Activated naive CD8-positive, alpha-beta T cell treated with anti-CD3 and anti-CD28 coated beads for 36 hours (primary cell): ENCODE results near the gene LBX2. TPM values are rescaled to one million over a fixed set of nuclear protein-coding genes. Genes with fewer than 3 reads are reported as not detected.
"Not testable (repeated sequence)": the region's sequence is repeated elsewhere in the genome, so short reads cannot be mapped to it uniquely, and the experiment has no call there.

Experiments
- DNase-seq: peaks from one replicate; pipeline ENCODE4 v3.0.0; 2021
- H3K27ac Mint-ChIP-seq: one replicate; pipeline ENCODE4 v1.8.0; 2022; ENCODE audit warnings: mild to moderate bottlenecking, moderate library complexity, mixed read lengths
- H3K27me3 Mint-ChIP-seq: one replicate; pipeline ENCODE4 v1.8.0; 2022; ENCODE audit warnings: mild to moderate bottlenecking, mixed read lengths
- H3K36me3 Mint-ChIP-seq: one replicate; pipeline ENCODE4 v1.8.0; 2021; ENCODE audit warnings: mild to moderate bottlenecking, mixed read lengths
- H3K4me1 Mint-ChIP-seq: one replicate; pipeline ENCODE4 v1.8.0; 2021; ENCODE audit warnings: mixed read lengths
- H3K4me3 Mint-ChIP-seq: one replicate; pipeline ENCODE4 v1.8.0; 2022; ENCODE audit warnings: mild to moderate bottlenecking, moderate library complexity, mixed read lengths
- H3K9me3 Mint-ChIP-seq: one replicate; pipeline ENCODE4 v1.8.0; 2022; ENCODE audit warnings: mixed read lengths
- total RNA-seq, 2 experiments: library from RNA; stranded (reverse); gene quantifications; one replicate each; pipeline ENCODE4 v1.2.3, GENCODE V29; 2021

The LBX2 gene
- total RNA-seq, 2 experiments from 2014 or later, result 0.18 TPM; not detected in 1

- Mint-ChIP-seq H3K4me1 (peaks cover 35% of the 10 kb centered on the region), H3K9me3 (no peaks in the 10 kb centered on the region), H3K36me3 (peaks cover 8% of the 10 kb centered on the region), H3K27ac (no peak overlapping the region), H3K4me3 (no peak overlapping the region), H3K27me3 (peaks cover 5% of the 10 kb centered on the region)
- DNase-seq, result no peak
Measured at GRCh38 chr2:74461187-74462053, 38.0 kb downstream of the LBX2 start.

- DNase-seq, H3K27me3 Mint-ChIP-seq, H3K9me3 Mint-ChIP-seq: not testable (repeated sequence)
- Mint-ChIP-seq H3K4me3 (peak overlapping the region; percentile 98), H3K36me3 (peaks cover 14% of the 10 kb centered on the region), H3K4me1 (peaks cover 47% of the 10 kb centered on the region), H3K27ac (peak overlapping the region; percentile 34)
Measured at GRCh38 chr2:74460187-74460586, 39.2 kb downstream of the LBX2 start.

GRCh38 chr2:74459503-74460118, 39.8 kb downstream of the LBX2 start:
- H3K27ac Mint-ChIP-seq, H3K27me3 Mint-ChIP-seq, DNase-seq, H3K9me3 Mint-ChIP-seq: not testable (repeated sequence)
- Mint-ChIP-seq H3K4me1 (peaks cover 48% of the 10 kb centered on the region), H3K36me3 (peaks cover 17% of the 10 kb centered on the region), H3K4me3 (peak overlapping the region; percentile 98)

GRCh38 chr2:74458938-74459363, 40.5 kb downstream of the LBX2 start:
- H3K4me1 Mint-ChIP-seq, result peaks cover 49% of the 10 kb centered on the region
- H3K36me3 Mint-ChIP-seq, result peaks cover 15% of the 10 kb centered on the region
- DNase-seq, result no peak
- H3K27ac Mint-ChIP-seq, result peak overlapping the region; percentile 99
- peak overlapping the region; percentile 98 for H3K4me3 Mint-ChIP-seq
- peaks cover 5% of the 10 kb centered on the region for H3K27me3 Mint-ChIP-seq
- no peaks in the 10 kb centered on the region for H3K9me3 Mint-ChIP-seq

- H3K4me3 Mint-ChIP-seq, result peak within 1 kb of the TSS; percentile 98
- peaks cover 13% of the 10 kb centered on the region for H3K36me3 Mint-ChIP-seq
- peaks cover 5% of the 10 kb centered on the region for H3K27me3 Mint-ChIP-seq
- no peaks in the 10 kb centered on the region for H3K9me3 Mint-ChIP-seq
- peaks cover 46% of the 10 kb centered on the region for H3K4me1 Mint-ChIP-seq
- peak; percentile 99 for DNase-seq
- peak within 1 kb of the TSS; percentile 99 for H3K27ac Mint-ChIP-seq
Measured at GRCh38 chr2:74458132-74458937, 41.1 kb downstream of the LBX2 start, which contains the start of gene WBP1. Gene WBP1 (plus strand): TSS chr2:74458438. CDS start chr2:74458603, 165 bp downstream.

- peak overlapping the region; percentile 98 for H3K4me3 Mint-ChIP-seq
- H3K4me1 Mint-ChIP-seq, result peaks cover 43% of the 10 kb centered on the region
- H3K9me3 Mint-ChIP-seq, result no peaks in the 10 kb centered on the region
- peaks cover 5% of the 10 kb centered on the region for H3K27me3 Mint-ChIP-seq
- peak; percentile 89 for DNase-seq
- peaks cover 13% of the 10 kb centered on the region for H3K36me3 Mint-ChIP-seq
- H3K27ac Mint-ChIP-seq, result peak overlapping the region; percentile 99
Measured at GRCh38 chr2:74457549-74458131, 41.8 kb downstream of the LBX2 start.

GRCh38 chr2:74457129-74457548, 42.3 kb downstream of the LBX2 start:
- H3K4me1 Mint-ChIP-seq, result peaks cover 47% of the 10 kb centered on the region
- H3K4me3 Mint-ChIP-seq, result peak overlapping the region; percentile 98
- peaks cover 13% of the 10 kb centered on the region for H3K36me3 Mint-ChIP-seq

GRCh38 chr2:74454654-74455511, 44.5 kb downstream of the LBX2 start, which contains the start of gene INO80B:
Gene INO80B (plus strand): TSS chr2:74455087. CDS start chr2:74455117, 30 bp downstream.
- no peaks in the 10 kb centered on the region for H3K9me3 Mint-ChIP-seq
- peaks cover 43% of the 10 kb centered on the region for H3K4me1 Mint-ChIP-seq
- H3K27ac Mint-ChIP-seq, result peak within 1 kb of the TSS; percentile 99
- peaks cover 13% of the 10 kb centered on the region for H3K36me3 Mint-ChIP-seq
- peak within 1 kb of the TSS; percentile 98 for H3K4me3 Mint-ChIP-seq
- DNase-seq, result peak; percentile 95
- peaks cover 5% of the 10 kb centered on the region for H3K27me3 Mint-ChIP-seq

More at GRCh38 chr2:74457129-74457548, 42.3 kb downstream of the LBX2 start:
- Mint-ChIP-seq H3K27ac (peak overlapping the region; percentile 99), H3K27me3 (peaks cover 5% of the 10 kb centered on the region), H3K9me3 (no peaks in the 10 kb centered on the region)
- DNase-seq, result no peak

GRCh38 chr2:74450570-74451190, 48.7 kb downstream of the LBX2 start:
- Mint-ChIP-seq H3K27ac (no peak overlapping the region), H3K4me1 (peaks cover 13% of the 10 kb centered on the region), H3K4me3 (no peak overlapping the region), H3K27me3 (no peaks in the 10 kb centered on the region), H3K9me3 (no peaks in the 10 kb centered on the region), H3K36me3 (peaks cover 6% of the 10 kb centered on the region)
- DNase-seq, result no peak

GRCh38 chr2:74448771-74449170, 50.6 kb downstream of the LBX2 start:
- Mint-ChIP-seq H3K36me3 (no peaks in the 10 kb centered on the region), H3K27ac (no peak overlapping the region), H3K4me1 (peaks cover 7% of the 10 kb centered on the region), H3K27me3 (peaks cover 7% of the 10 kb centered on the region), H3K4me3 (no peak overlapping the region), H3K9me3 (no peaks in the 10 kb centered on the region)
- no peak for DNase-seq

Other genes starting within 250 kb of the LBX2 start
- gene SLC4A5, start 156.2 kb downstream of the LBX2 start, total RNA-seq, result 1 to 10 TPM in 1 of 2 experiments, under 1 TPM in 1; 0.74 to 1.5 TPM
- gene DCTN1, start 119.3 kb downstream of the LBX2 start, total RNA-seq, result 10 to 100 TPM; 93.6 to 94.1 TPM
- 1 to 10 TPM; 5.1 to 6.2 TPM for gene C2orf81, start 78.0 kb downstream of the LBX2 start, total RNA-seq
- gene WDR54, start 77.9 kb downstream of the LBX2 start, total RNA-seq, result 10 to 100 TPM; 88.6 to 90.2 TPM
- gene RTKN, start 57.7 kb downstream of the LBX2 start, total RNA-seq, result 1 to 10 TPM; 1.6 to 1.8 TPM
- 10 to 100 TPM; 29.0 to 30.9 TPM for gene INO80B, start 44.5 kb downstream of the LBX2 start, total RNA-seq
- gene WBP1, start 41.2 kb downstream of the LBX2 start, total RNA-seq, result 10 to 100 TPM; 19.1 to 20.1 TPM
- 10 to 100 TPM; 54.7 to 59.5 TPM for gene MOGS, start 34.2 kb downstream of the LBX2 start, total RNA-seq
- 100 to 1,000 TPM; 105 to 111 TPM for gene MRPL53, start 26.9 kb downstream of the LBX2 start, total RNA-seq
- gene CCDC142, start 16.6 kb downstream of the LBX2 start, total RNA-seq, result 10 to 100 TPM in 1 of 2 experiments, 1 to 10 TPM in 1; 8.0 to 11.8 TPM
- 10 to 100 TPM; 22.7 to 23.2 TPM for gene TTC31, start 16.5 kb downstream of the LBX2 start, total RNA-seq
- gene PCGF1, start 8.1 kb upstream of the LBX2 start, total RNA-seq, result 10 to 100 TPM; 17.7 to 18.9 TPM
- gene TLX2, start 14.8 kb upstream of the LBX2 start, total RNA-seq, result under 1 TPM in 1 of 2 experiments, not detected in 1; 0.12 TPM
- under 1 TPM; 0.16 to 0.27 TPM for gene DQX1, start 26.6 kb upstream of the LBX2 start, total RNA-seq
- gene AUP1, start 30.1 kb upstream of the LBX2 start, total RNA-seq, result 100 to 1,000 TPM; 138 to 140 TPM
- 10 to 100 TPM; 56.8 to 59.3 TPM for gene HTRA2, start 30.3 kb upstream of the LBX2 start, total RNA-seq
- 1 to 10 TPM; 1.9 to 2.7 TPM for gene LOXL3, start 54.3 kb upstream of the LBX2 start, total RNA-seq
- 10 to 100 TPM; 19.6 to 23.5 TPM for gene DOK1, start 55.1 kb upstream of the LBX2 start, total RNA-seq
- under 1 TPM in 1 of 2 experiments, not detected in 1; 0.23 TPM for gene M1AP, start 148.7 kb upstream of the LBX2 start, total RNA-seq
- 1 to 10 TPM; 3.9 to 4.2 TPM for gene SEMA4F, start 154.6 kb upstream of the LBX2 start, total RNA-seq